Measurements from ENCODE around the gene TRIM10. TPM values are rescaled to one million over a fixed set of nuclear protein-coding genes. Genes with fewer than 3 reads are reported as not detected.

The TRIM10 gene
- total and polyA plus RNA-seq, 2 donors (not counting 1 experiment from before 2014, with no cell fraction given) = not detected

- ChIA-PET CTCF (interaction anchor here (1.0 to 6.7 kb wide), 18 partner anchors 7 to 397 kb away, joined by 3 to 194 read pairs (median 4); partner anchors contain the start of gene POLR1H), POLR2A (interaction anchor here (1.7 kb wide), 1 partner anchor 27 kb away, joined by 7 read pairs; no protein-coding TSS in a partner anchor)
- no peak overlapping the region for H3K4me2 ChIP-seq (replicated peaks; ENCODE audit: low read depth, low read length, poor library complexity, severe bottlenecking)
- H3K9me3 Mint-ChIP-seq (ENCODE audit: insufficient read depth) = no peaks in the 10 kb centered on the region
- peaks cover 0 to 48% (median 42%) of the 10 kb centered on the region in 4 experiments for H3K27me3 ChIP-seq (replicated peaks in 1 of 4; ENCODE audit: control extremely low read depth in 1 of 4, control insufficient read depth in 3 of 4, insufficient read depth in 4 of 4, low read length in 3 of 4)
- no peak overlapping the region for H3K27ac Mint-ChIP-seq
- no peak overlapping the region for H3K9ac ChIP-seq (ENCODE audit: low read length)
- H3K9me3 ChIP-seq (ENCODE audit: control extremely low read depth in 1 of 3, control insufficient read depth in 2 of 3, insufficient read depth in 1 of 3, low read length in 2 of 3) = peaks cover 0 to 6% (median 0%) of the 10 kb centered on the region in 3 donors
- no CpG with 5 or more reads among the region's 4 CpGs for whole genome bisulfite sequencing (ENCODE audit: insufficient coverage)
- no peak overlapping the region for H3K4me3 ChIP-seq (ENCODE audit: control extremely low read depth in 1 of 5, extremely low read depth in 1 of 5, insufficient read depth in 1 of 5, low read depth in 2 of 5, low read length in 4 of 5)
- TF ChIP-seq EZH2 (IDR thresholded peaks at IDR 0.05; ENCODE audit: borderline replicate concordance, insufficient read depth, low read depth, low read length, poor library complexity, severe bottlenecking) = no peak
- TF ChIP-seq, protein P1, sequence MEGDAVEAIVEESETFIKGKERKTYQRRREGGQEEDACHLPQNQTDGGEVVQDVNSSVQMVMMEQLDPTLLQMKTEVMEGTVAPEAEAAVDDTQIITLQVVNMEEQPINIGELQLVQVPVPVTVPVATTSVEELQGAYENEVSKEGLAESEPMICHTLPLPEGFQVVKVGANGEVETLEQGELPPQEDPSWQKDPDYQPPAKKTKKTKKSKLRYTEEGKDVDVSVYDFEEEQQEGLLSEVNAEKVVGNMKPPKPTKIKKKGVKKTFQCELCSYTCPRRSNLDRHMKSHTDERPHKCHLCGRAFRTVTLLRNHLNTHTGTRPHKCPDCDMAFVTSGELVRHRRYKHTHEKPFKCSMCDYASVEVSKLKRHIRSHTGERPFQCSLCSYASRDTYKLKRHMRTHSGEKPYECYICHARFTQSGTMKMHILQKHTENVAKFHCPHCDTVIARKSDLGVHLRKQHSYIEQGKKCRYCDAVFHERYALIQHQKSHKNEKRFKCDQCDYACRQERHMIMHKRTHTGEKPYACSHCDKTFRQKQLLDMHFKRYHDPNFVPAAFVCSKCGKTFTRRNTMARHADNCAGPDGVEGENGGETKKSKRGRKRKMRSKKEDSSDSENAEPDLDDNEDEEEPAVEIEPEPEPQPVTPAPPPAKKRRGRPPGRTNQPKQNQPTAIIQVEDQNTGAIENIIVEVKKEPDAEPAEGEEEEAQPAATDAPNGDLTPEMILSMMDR (IDR thresholded peaks at IDR 0.05) = no peak
- no peaks in the 10 kb centered on the region for H4K20me1 ChIP-seq (ENCODE audit: control insufficient read depth, insufficient read depth, low read length, poor library complexity, severe bottlenecking)
- intact Hi-C loops (cut with micrococcal nuclease) = loop anchor here (10.0 kb wide), 1 partner anchor 115 kb away; no protein-coding TSS in a partner anchor
- H3K27ac ChIP-seq (ENCODE audit: low read length in 2 of 2) = no peak overlapping the region
- no peaks in the 10 kb centered on the region for H3K79me2 ChIP-seq (ENCODE audit: control insufficient read depth, insufficient read depth, low read length)
- peaks cover 61% of the 10 kb centered on the region for H3K27me3 Mint-ChIP-seq
- H2AFZ ChIP-seq (ENCODE audit: insufficient read depth, low read depth, low read length, poor library complexity, severe bottlenecking) = peak overlapping the region; percentile 57
- H3K36me3 ChIP-seq (replicated peaks in 1 of 2; ENCODE audit: control extremely low read depth in 1 of 2, control insufficient read depth in 1 of 2, extremely low read depth in 1 of 2, insufficient read depth in 2 of 2, low read length in 1 of 2) = no peaks in the 10 kb centered on the region
- ATAC-seq (ENCODE audit: low read depth) = no peak
- H3K4me1 ChIP-seq (ENCODE audit: control insufficient read depth in 2 of 2, insufficient read depth in 2 of 2, low read length in 2 of 2) = peaks cover 13 to 18% of the 10 kb centered on the region in 2 donors
- H3K4me3 Mint-ChIP-seq = no peak overlapping the region
- no peak for DNase-seq
- H3K4me1 Mint-ChIP-seq = peaks cover 12% of the 10 kb centered on the region
Measured at GRCh38 chr6:30130179-30130679, 30.8 kb downstream of the TRIM10 start.

Measured in B cell (primary cell).